WTC11 (cell line): ENCODE results near the gene ADGB.

Source experiments
- CREB1 ChIP-seq: sonication (generic); formaldehyde crosslinking; IDR thresholded peaks from 2 replicates; pipeline ENCODE4 v1.8.0; 2023; ENCODE audit warnings: mild to moderate bottlenecking, missing genetic modification reagents
- CTCF ChIP-seq: fragments of 200-600 bp; IDR thresholded peaks from 2 replicates; pipeline ENCODE4 v1.8.0; 2022; ENCODE audit warnings: antibody characterized with exemption
- ELF4 ChIP-seq: sonication (generic); formaldehyde crosslinking; IDR thresholded peaks from 2 replicates; pipeline ENCODE4 v1.8.1; 2022; ENCODE audit warnings: low read depth, mild to moderate bottlenecking, moderate library complexity, missing genetic modification reagents
- FOXK1 ChIP-seq: sonication (generic); formaldehyde crosslinking; IDR thresholded peaks from 2 replicates; pipeline ENCODE4 v1.8.0; 2022; ENCODE audit warnings: mild to moderate bottlenecking, moderate library complexity, missing genetic modification reagents
- GTF2I ChIP-seq: fragments of 250-450 bp; sonication (Bioruptor Pico); conservative IDR thresholded peaks from 2 replicates; pipeline ENCODE4 v1.4.0; 2021; ENCODE audit warnings: mild to moderate bottlenecking
- MLX ChIP-seq: sonication (generic); formaldehyde crosslinking; IDR thresholded peaks from 2 replicates; pipeline ENCODE4 v1.8.1; 2023; ENCODE audit warnings: mild to moderate bottlenecking, missing genetic modification reagents, moderate library complexity
- NR1H2 ChIP-seq: sonication (generic); formaldehyde crosslinking; IDR thresholded peaks from 2 replicates; pipeline ENCODE4 v1.9.0; 2021; ENCODE audit warnings: mild to moderate bottlenecking, moderate library complexity, missing genetic modification reagents
- PREB ChIP-seq: sonication (generic); formaldehyde crosslinking; IDR thresholded peaks from 2 replicates; pipeline ENCODE4 v1.8.1; 2022; ENCODE audit warnings: mild to moderate bottlenecking, missing genetic modification reagents, moderate library complexity, borderline replicate concordance
- TCF7 ChIP-seq: sonication (generic); formaldehyde crosslinking; IDR thresholded peaks from 2 replicates; pipeline ENCODE4 v1.8.0; 2022; ENCODE audit warnings: mild to moderate bottlenecking, low read depth, missing genetic modification reagents, moderate library complexity
- ZMAT4 ChIP-seq: fragments of 250-450 bp; sonication (Bioruptor Pico); IDR thresholded peaks from 2 replicates; pipeline ENCODE4 v1.9.0; 2021; ENCODE audit warnings: mild to moderate bottlenecking
- ZNF512 ChIP-seq: sonication (generic); formaldehyde crosslinking; IDR thresholded peaks from 2 replicates; pipeline ENCODE4 v1.8.1; 2022; ENCODE audit warnings: missing genetic modification reagents, borderline replicate concordance
- TF ChIP-seq, protein P1 (sequence below): sonication (generic); formaldehyde crosslinking; IDR thresholded peaks from 2 replicates; pipeline ENCODE4 v1.8.1; 2023; ENCODE audit warnings: mild to moderate bottlenecking, moderate library complexity, missing genetic modification reagents
- TF ChIP-seq, protein P2 (sequence below): sonication (generic); formaldehyde crosslinking; IDR thresholded peaks from 2 replicates; pipeline ENCODE4 v1.8.0; 2022; ENCODE audit warnings: mild to moderate bottlenecking, missing genetic modification reagents
- TF ChIP-seq, protein P3 (sequence below): sonication (generic); formaldehyde crosslinking; conservative IDR thresholded peaks from 2 replicates; pipeline ENCODE4 v1.8.1; 2023; ENCODE audit warnings: mild to moderate bottlenecking, low read depth, missing genetic modification reagents, moderate library complexity

DNA sequence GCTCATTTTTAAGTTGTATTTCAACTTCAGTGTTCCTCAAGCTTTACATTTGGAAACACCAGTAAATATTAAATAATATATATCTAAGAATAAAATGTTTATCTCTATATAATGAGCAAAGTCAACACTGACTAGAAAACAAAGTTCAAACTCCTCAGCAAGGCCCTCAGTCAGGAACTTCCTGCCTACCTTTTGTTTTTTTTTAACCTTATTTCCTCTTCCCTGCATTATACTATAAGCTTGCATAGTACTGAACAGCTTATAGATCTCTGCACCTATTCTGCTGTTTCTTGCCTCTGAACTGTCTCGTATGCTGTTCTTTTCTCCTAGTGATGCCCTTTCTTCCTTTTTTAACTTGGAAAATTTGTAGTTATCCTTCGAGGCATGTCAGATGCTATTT lies 29.6 kb downstream of the ADGB start:
- TF ChIP-seq CTCF (no peak), TCF7 (no peak), MLX (no peak), CREB1 (CRISPR knock-in tag) (no peak), GTF2I (no peak), PREB (CRISPR knock-in tag) (no peak), FOXK1 (no peak), NR1H2 (no peak), ELF4 (CRISPR knock-in tag) (no peak), ZNF512 (CRISPR knock-in tag) (no peak), ZMAT4 (CRISPR knock-in tag) (no peak)
- TF ChIP-seq, protein P1, sequence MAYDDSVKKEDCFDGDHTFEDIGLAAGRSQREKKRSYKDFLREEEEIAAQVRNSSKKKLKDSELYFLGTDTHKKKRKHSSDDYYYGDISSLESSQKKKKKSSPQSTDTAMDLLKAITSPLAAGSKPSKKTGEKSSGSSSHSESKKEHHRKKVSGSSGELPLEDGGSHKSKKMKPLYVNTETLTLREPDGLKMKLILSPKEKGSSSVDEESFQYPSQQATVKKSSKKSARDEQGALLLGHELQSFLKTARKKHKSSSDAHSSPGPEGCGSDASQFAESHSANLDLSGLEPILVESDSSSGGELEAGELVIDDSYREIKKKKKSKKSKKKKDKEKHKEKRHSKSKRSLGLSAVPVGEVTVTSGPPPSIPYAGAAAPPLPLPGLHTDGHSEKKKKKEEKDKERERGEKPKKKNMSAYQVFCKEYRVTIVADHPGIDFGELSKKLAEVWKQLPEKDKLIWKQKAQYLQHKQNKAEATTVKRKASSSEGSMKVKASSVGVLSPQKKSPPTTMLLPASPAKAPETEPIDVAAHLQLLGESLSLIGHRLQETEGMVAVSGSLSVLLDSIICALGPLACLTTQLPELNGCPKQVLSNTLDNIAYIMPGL (CRISPR knock-in tag): no peak
- TF ChIP-seq, protein P2, sequence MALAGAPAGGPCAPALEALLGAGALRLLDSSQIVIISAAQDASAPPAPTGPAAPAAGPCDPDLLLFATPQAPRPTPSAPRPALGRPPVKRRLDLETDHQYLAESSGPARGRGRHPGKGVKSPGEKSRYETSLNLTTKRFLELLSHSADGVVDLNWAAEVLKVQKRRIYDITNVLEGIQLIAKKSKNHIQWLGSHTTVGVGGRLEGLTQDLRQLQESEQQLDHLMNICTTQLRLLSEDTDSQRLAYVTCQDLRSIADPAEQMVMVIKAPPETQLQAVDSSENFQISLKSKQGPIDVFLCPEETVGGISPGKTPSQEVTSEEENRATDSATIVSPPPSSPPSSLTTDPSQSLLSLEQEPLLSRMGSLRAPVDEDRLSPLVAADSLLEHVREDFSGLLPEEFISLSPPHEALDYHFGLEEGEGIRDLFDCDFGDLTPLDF (CRISPR knock-in tag): no peak
- TF ChIP-seq, protein P3, sequence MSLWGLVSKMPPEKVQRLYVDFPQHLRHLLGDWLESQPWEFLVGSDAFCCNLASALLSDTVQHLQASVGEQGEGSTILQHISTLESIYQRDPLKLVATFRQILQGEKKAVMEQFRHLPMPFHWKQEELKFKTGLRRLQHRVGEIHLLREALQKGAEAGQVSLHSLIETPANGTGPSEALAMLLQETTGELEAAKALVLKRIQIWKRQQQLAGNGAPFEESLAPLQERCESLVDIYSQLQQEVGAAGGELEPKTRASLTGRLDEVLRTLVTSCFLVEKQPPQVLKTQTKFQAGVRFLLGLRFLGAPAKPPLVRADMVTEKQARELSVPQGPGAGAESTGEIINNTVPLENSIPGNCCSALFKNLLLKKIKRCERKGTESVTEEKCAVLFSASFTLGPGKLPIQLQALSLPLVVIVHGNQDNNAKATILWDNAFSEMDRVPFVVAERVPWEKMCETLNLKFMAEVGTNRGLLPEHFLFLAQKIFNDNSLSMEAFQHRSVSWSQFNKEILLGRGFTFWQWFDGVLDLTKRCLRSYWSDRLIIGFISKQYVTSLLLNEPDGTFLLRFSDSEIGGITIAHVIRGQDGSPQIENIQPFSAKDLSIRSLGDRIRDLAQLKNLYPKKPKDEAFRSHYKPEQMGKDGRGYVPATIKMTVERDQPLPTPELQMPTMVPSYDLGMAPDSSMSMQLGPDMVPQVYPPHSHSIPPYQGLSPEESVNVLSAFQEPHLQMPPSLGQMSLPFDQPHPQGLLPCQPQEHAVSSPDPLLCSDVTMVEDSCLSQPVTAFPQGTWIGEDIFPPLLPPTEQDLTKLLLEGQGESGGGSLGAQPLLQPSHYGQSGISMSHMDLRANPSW (CRISPR knock-in tag): no peak
